GM10266 (cell line): ENCODE results near the gene TPST1.
"Not testable (repeated sequence)": the region's sequence is repeated elsewhere in the genome, so short reads cannot be mapped to it uniquely, and the experiment has no call there.

Source experiments
- DNase-seq: peaks from one replicate; pipeline ENCODE4 v3.0.0; 2012; ENCODE audit errors: extremely low spot score
- CTCF ChIP-seq: IDR thresholded peaks from 2 replicates; pipeline ENCODE4 v1.5.1; 2012; ENCODE audit warnings: mild to moderate bottlenecking, low read depth; ENCODE audit not compliant: control insufficient read depth, insufficient read depth; ENCODE audit errors: missing control alignments

The TPST1 gene

GRCh38 chr7:66398841-66399240 is 193.7 kb downstream of the TPST1 start:
- not testable (repeated sequence) for DNase-seq

DNA sequence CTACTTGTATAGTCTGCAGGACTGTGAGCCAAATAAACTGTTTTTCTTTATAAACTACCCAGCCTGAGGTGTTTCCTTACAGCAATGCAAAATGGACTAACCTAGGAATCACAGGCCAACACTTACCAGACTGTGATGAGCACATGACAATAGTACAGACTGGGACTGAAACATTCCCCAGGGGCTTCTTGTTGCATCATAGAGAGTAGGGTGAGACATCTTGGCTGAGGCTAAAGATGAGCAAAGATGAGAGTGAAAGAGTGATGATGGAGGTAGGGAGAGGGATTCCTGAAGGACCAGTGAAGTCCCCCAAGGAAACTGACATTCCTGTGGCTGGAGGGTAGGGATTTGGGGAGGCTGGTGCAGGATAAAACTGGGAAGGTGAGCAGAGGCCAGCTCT is 194.4 kb downstream of the TPST1 start:
- no peak for DNase-seq
- no peak for TF ChIP-seq CTCF

- DNase-seq, result no peak
- TF ChIP-seq CTCF, result no peak
Measured at GRCh38 chr7:66400400-66400799, 195.3 kb downstream of the TPST1 start.

GRCh38 chr7:66401126-66401525 is 196.0 kb downstream of the TPST1 start:
- DNase-seq, result not testable (repeated sequence)

- DNase-seq, result not testable (repeated sequence)
Measured at GRCh38 chr7:66401932-66402331, 196.8 kb downstream of the TPST1 start.

DNA sequence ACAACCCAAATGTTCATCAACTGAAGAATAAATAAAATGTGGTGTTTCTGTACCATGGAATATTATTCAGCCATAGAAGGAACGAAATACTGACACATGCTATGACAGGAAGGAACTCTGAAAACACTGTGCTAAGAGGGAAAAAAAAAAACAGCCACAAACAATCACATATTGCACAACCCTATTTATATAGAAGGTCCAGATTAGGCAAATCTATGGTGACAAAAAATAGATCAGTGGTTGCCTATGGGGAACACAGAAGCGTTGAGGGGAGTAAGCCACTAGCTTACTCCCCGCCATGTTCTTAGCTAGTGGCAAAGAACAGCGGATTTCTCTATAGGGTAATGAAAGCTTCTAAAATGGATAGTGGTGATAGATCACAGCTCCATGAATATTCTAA is 198.4 kb downstream of the TPST1 start:
- no peak for TF ChIP-seq CTCF
- DNase-seq, result no peak

- TF ChIP-seq CTCF, result no peak
- DNase-seq, result no peak
Measured at GRCh38 chr7:66409493-66409892, 204.4 kb downstream of the TPST1 start.
